CD14-positive monocyte (primary cell): ENCODE data around the gene CAV2. TPM values are rescaled to one million over a fixed set of nuclear protein-coding genes. Genes with fewer than 3 reads are reported as not detected.
"Not testable (repeated sequence)": the region's sequence is repeated elsewhere in the genome, so short reads cannot be mapped to it uniquely, and the experiment has no call there.

Source experiments
- DNase-seq, 3 donors: peaks; one replicate each; pipeline ENCODE4 v3.0.0-alpha.2; 2011 to 2022
- H2AFZ ChIP-seq: 2 replicates; pipeline ENCODE4 v1.6.0; 2012; ENCODE audit warnings: mild to moderate bottlenecking, low read depth, low read length, inconsistent platforms; ENCODE audit not compliant: insufficient read depth, poor library complexity, severe bottlenecking
- H3K27ac ChIP-seq, 2 donors: 1 replicate in 1 of 2; 2 replicates in 1 of 2; pipeline ENCODE4 v1.5.1; 2012 to 2013; ENCODE audit warnings: low read length in 2 of 2, control low read depth in 1 of 2, inconsistent platforms in 1 of 2, low read depth in 1 of 2, mild to moderate bottlenecking in 1 of 2
- H3K27me3 ChIP-seq, 2 donors: one replicate each; pipeline versions ENCODE4 v1.6.0 to v1.6.1; 2011 to 2013; ENCODE audit warnings: low read length in 2 of 2; ENCODE audit not compliant: control insufficient read depth in 2 of 2, insufficient read depth in 2 of 2
- H3K36me3 ChIP-seq, 2 donors: replicated peaks in 1 of 2; 1 replicate in 1 of 2; 2 replicates in 1 of 2; pipeline versions ENCODE4 v1.5.1 to v1.6.1; 2012 to 2013; ENCODE audit warnings: low read length in 2 of 2, control low read depth in 1 of 2, inconsistent platforms in 1 of 2, mild to moderate bottlenecking in 1 of 2; ENCODE audit not compliant: insufficient read depth in 2 of 2, control insufficient read depth in 1 of 2
- H3K4me1 ChIP-seq, 2 donors: 1 replicate in 1 of 2; 2 replicates in 1 of 2; pipeline versions ENCODE4 v1.5.1 to v1.6.1; 2012 to 2013; ENCODE audit warnings: low read length in 2 of 2, control low read depth in 1 of 2, inconsistent platforms in 1 of 2, mild to moderate bottlenecking in 1 of 2, moderate library complexity in 1 of 2; ENCODE audit not compliant: insufficient read depth in 2 of 2, control insufficient read depth in 1 of 2
- H3K4me2 ChIP-seq: replicated peaks from 2 replicates; pipeline ENCODE3; 2012; ENCODE audit warnings: low read length, moderate library complexity, mild to moderate bottlenecking; ENCODE audit not compliant: poor library complexity, severe bottlenecking; ENCODE audit errors: extremely low read depth
- H3K4me3 ChIP-seq, 3 experiments: fragments of 200-600 bp in 1 of 3; sonication (generic) in 1 of 3; replicated peaks in 1 of 3; 1 replicate in 2 of 3; 2 replicates in 1 of 3; pipeline ENCODE4 v1.5.1; 2011 to 2013; ENCODE audit warnings: low read length in 3 of 3, mild to moderate bottlenecking in 3 of 3, control low read depth in 2 of 3, low read depth in 2 of 3, inconsistent platforms in 1 of 3, moderate library complexity in 1 of 3
- H3K79me2 ChIP-seq: 2 replicates; pipeline ENCODE4 v1.6.0; 2012; ENCODE audit warnings: mild to moderate bottlenecking, control low read depth, inconsistent platforms, low read length, moderate library complexity; ENCODE audit not compliant: insufficient read depth
- H3K9ac ChIP-seq: 2 replicates; pipeline ENCODE4 v1.6.0; 2017; ENCODE audit warnings: low read length, mild to moderate bottlenecking; ENCODE audit not compliant: insufficient read depth, poor library complexity, severe bottlenecking
- H3K9me3 ChIP-seq, 2 donors: replicated peaks in 1 of 2; 1 replicate in 1 of 2; 2 replicates in 1 of 2; pipeline versions ENCODE4 v1.5.1 to v1.6.1; 2012 to 2013; ENCODE audit warnings: low read length in 2 of 2, control low read depth in 1 of 2; ENCODE audit not compliant: control insufficient read depth in 1 of 2, insufficient read depth in 1 of 2
- H4K20me1 ChIP-seq: 2 replicates; pipeline ENCODE4 v1.6.0; 2012; ENCODE audit warnings: mild to moderate bottlenecking, low read length, control low read depth, moderate library complexity; ENCODE audit not compliant: insufficient read depth
- H3K27ac Mint-ChIP-seq, 7 donors: one replicate each; pipeline ENCODE4 v1.8.0; 2020; ENCODE audit warnings: mild to moderate bottlenecking in 7 of 7, mixed read lengths in 7 of 7, moderate library complexity in 6 of 7, inconsistent platforms in 2 of 7
- H3K27me3 Mint-ChIP-seq, 3 donors: one replicate each; pipeline ENCODE4 v1.8.0; 2021 to 2022; ENCODE audit warnings: low read depth in 3 of 3, mild to moderate bottlenecking in 3 of 3, mixed read lengths in 3 of 3, moderate library complexity in 3 of 3, inconsistent platforms in 1 of 3
- H3K36me3 Mint-ChIP-seq, 2 donors: one replicate each; pipeline ENCODE4 v1.8.0; 2020; ENCODE audit warnings: mixed read lengths in 2 of 2, inconsistent platforms in 1 of 2, mild to moderate bottlenecking in 1 of 2
- H3K4me1 Mint-ChIP-seq: one replicate; pipeline ENCODE4 v1.8.0; 2020; ENCODE audit warnings: mild to moderate bottlenecking, mixed read lengths
- H3K4me3 Mint-ChIP-seq, 2 donors: one replicate each; pipeline ENCODE4 v1.8.0; 2020; ENCODE audit warnings: mild to moderate bottlenecking in 2 of 2, mixed read lengths in 2 of 2, moderate library complexity in 1 of 2
- H3K9me3 Mint-ChIP-seq, 7 donors: one replicate each; pipeline ENCODE4 v1.8.0; 2020 to 2022; ENCODE audit warnings: mixed read lengths in 7 of 7, mild to moderate bottlenecking in 6 of 7, moderate library complexity in 6 of 7, inconsistent platforms in 2 of 7
- CTCF ChIP-seq: fragments of 200-600 bp; IDR thresholded peaks from one replicate; pipeline ENCODE4 v1.8.0; 2022; ENCODE audit warnings: antibody characterized with exemption, mild to moderate bottlenecking
- WGBS: methylation state at CpG from one replicate; pipeline ENCODE4 v1.1.5; 2013; ENCODE audit warnings: missing lambda C conversion rate; ENCODE audit not compliant: insufficient coverage; 5-methylcytosine and 5-hydroxymethylcytosine counted together
- intact Hi-C, 2 donors: fragments of 100-400 bp; cut with micrococcal nuclease; formaldehyde crosslinking; loops; one replicate each; pipeline versions ENCODE4 v1.15.0 to v1.15.1; 2023
- polyA plus RNA-seq, 3 donors: library from polyadenylated mRNA; depleted of rRNA in 1 of 3; unstranded in 2 of 3; stranded (reverse) in 1 of 3; fragments of 300-500 nt in 2 of 3; fragments of >200 nt in 1 of 3; fragmentation: Illumina TruSeq in 2 of 3; gene quantifications; 1 replicate in 2 of 3; 2 replicates in 1 of 3; pipeline ENCODE4 v1.2.3, GENCODE V29; 2012 to 2021

CAV2 gene
- polyA plus RNA-seq, 3 donors: 0.19 TPM; not detected in 2

GRCh38 chr7:116478834-116479233 lies 20.7 kb upstream of the CAV2 start:
- H3K27ac Mint-ChIP-seq: no peak overlapping the region
- no peaks in the 10 kb centered on the region for H3K36me3 ChIP-seq
- H4K20me1 ChIP-seq: no peaks in the 10 kb centered on the region
- intact Hi-C loops: no loop called here
- H3K9ac ChIP-seq: no peak overlapping the region
- no peaks in the 10 kb centered on the region for H3K27me3 ChIP-seq
- no peaks in the 10 kb centered on the region for H3K79me2 ChIP-seq
- no peaks in the 10 kb centered on the region for H3K4me1 ChIP-seq
- H3K4me2 ChIP-seq: no peak overlapping the region
- H3K27ac ChIP-seq: no peak overlapping the region
- H3K4me1 Mint-ChIP-seq: no peaks in the 10 kb centered on the region
- H3K4me3 ChIP-seq: no peak overlapping the region
- no peaks in the 10 kb centered on the region for H3K36me3 Mint-ChIP-seq
- no CpG with 5 or more reads among the region's 2 CpGs for WGBS
- no peak for TF ChIP-seq CTCF
- H3K9me3 Mint-ChIP-seq: peaks cover 0 to 10% (median 3%) of the 10 kb centered on the region in 7 donors
- H2AFZ ChIP-seq: no peak overlapping the region
- no peaks in the 10 kb centered on the region for H3K9me3 ChIP-seq
- peaks cover 0 to 2% (median 0%) of the 10 kb centered on the region in 3 donors for H3K27me3 Mint-ChIP-seq
- no peak overlapping the region for H3K4me3 Mint-ChIP-seq
- DNase-seq: no peak

- no peak overlapping the region for H3K27ac ChIP-seq
- no peak for DNase-seq
- no peak overlapping the region for H2AFZ ChIP-seq
- no peak overlapping the region for H3K4me3 ChIP-seq
- H3K36me3 ChIP-seq: no peaks in the 10 kb centered on the region
- no peaks in the 10 kb centered on the region for H3K36me3 Mint-ChIP-seq
- no peaks in the 10 kb centered on the region for H3K9me3 ChIP-seq
- peaks cover 8% of the 10 kb centered on the region for H3K4me1 Mint-ChIP-seq
- no peak for TF ChIP-seq CTCF
- H4K20me1 ChIP-seq: no peaks in the 10 kb centered on the region
- peaks cover 0 to 5% (median 2%) of the 10 kb centered on the region in 3 donors for H3K27me3 Mint-ChIP-seq
- no peak overlapping the region for H3K4me2 ChIP-seq
- no peak overlapping the region for H3K4me3 Mint-ChIP-seq
- H3K27me3 ChIP-seq: no peaks in the 10 kb centered on the region
- no CpG with 5 or more reads among the region's 2 CpGs for WGBS
- H3K4me1 ChIP-seq: no peaks in the 10 kb centered on the region
- no peak overlapping the region for H3K9ac ChIP-seq
- intact Hi-C loops: no loop called here
- no peaks in the 10 kb centered on the region for H3K79me2 ChIP-seq
- peaks cover 0 to 4% (median 0%) of the 10 kb centered on the region in 7 donors for H3K9me3 Mint-ChIP-seq
- no peak overlapping the region for H3K27ac Mint-ChIP-seq
These were observed 16.1 kb upstream of the CAV2 start for GRCh38 chr7:116483271-116483942.

DNA sequence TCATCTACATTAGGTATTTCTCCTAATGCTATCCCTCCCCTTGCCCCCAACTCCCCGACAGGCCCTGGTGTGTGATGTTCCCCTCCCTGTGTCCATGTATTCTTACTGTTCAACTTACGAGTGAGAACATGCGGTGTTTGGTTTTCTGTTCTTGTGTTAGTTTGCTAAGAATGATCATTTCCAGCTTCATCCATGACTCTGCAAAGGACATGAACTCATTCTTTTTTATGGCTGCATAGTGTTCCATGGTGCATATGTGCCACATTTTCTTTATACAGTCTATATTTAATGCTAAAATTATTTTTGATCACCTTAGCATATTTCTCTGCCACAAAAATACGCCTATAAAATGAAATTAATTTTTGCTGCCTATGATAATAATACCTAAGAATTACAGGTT lies 15.1 kb upstream of the CAV2 start:
- H3K9me3 ChIP-seq, H3K27ac ChIP-seq, intact Hi-C loops, H4K20me1 ChIP-seq, H3K4me1 ChIP-seq, DNase-seq, H3K27me3 ChIP-seq, H3K4me2 ChIP-seq, H3K36me3 ChIP-seq, H3K9ac ChIP-seq, H3K27ac Mint-ChIP-seq, H3K4me3 ChIP-seq, H3K4me3 Mint-ChIP-seq, H3K27me3 Mint-ChIP-seq, H3K36me3 Mint-ChIP-seq, H3K9me3 Mint-ChIP-seq, H2AFZ ChIP-seq, H3K79me2 ChIP-seq, H3K4me1 Mint-ChIP-seq: not testable (repeated sequence)
- no CpG with 5 or more reads among the region's 4 CpGs for WGBS
